ENCODE results near the gene CLPTM1L. TPM values are rescaled to one million over a fixed set of nuclear protein-coding genes. Genes with fewer than 3 reads are reported as not detected.

CLPTM1L gene
- polyA plus RNA-seq, 1 experiment, result 85.5 TPM

DNA sequence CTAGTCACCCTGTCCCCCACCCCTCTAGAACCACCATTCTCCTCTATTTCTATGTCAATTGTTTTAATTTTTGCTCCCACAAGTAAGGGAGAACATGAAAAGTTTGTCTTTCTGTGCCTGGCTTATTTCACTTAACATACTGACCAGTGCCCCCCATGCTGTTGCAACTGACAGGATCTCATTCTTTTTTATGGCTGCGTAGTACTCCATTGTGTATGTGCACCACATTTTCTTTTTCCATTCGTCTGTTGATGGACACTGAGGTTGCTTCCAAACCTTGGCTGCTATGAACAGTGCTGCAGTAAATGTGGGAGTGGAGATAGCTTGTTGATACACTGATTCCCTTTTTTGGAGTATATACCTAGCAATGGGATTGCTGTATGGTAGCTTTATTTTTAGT is 42.6 kb downstream of the CLPTM1L start:
- CTCF ChIA-PET, result no interaction called here

GRCh38 chr5:1300581-1301083 is 44.3 kb downstream of the CLPTM1L start:
- TF ChIP-seq, protein P1, sequence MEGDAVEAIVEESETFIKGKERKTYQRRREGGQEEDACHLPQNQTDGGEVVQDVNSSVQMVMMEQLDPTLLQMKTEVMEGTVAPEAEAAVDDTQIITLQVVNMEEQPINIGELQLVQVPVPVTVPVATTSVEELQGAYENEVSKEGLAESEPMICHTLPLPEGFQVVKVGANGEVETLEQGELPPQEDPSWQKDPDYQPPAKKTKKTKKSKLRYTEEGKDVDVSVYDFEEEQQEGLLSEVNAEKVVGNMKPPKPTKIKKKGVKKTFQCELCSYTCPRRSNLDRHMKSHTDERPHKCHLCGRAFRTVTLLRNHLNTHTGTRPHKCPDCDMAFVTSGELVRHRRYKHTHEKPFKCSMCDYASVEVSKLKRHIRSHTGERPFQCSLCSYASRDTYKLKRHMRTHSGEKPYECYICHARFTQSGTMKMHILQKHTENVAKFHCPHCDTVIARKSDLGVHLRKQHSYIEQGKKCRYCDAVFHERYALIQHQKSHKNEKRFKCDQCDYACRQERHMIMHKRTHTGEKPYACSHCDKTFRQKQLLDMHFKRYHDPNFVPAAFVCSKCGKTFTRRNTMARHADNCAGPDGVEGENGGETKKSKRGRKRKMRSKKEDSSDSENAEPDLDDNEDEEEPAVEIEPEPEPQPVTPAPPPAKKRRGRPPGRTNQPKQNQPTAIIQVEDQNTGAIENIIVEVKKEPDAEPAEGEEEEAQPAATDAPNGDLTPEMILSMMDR (IDR thresholded peaks at IDR 0.05; ENCODE audit: low read depth, low read length), result no peak

More for the DNA sequence above, 42.6 kb downstream of the CLPTM1L start:
- no peak overlapping the region for H3K27ac ChIP-seq (ENCODE audit: low read depth, low read length)
- peaks cover 9% of the 10 kb centered on the region for H3K27me3 ChIP-seq (ENCODE audit: control insufficient read depth, insufficient read depth, low read length)
- H3K4me3 ChIP-seq (ENCODE audit: low read depth, low read length), result no peak overlapping the region
- no peaks in the 10 kb centered on the region; the same call in 1 of the 2 replicates for H3K9me3 ChIP-seq (ENCODE audit: control insufficient read depth, insufficient read depth, low read length)
- no peak for DNase-seq (ENCODE audit: low read depth, low spot score)
- TF ChIP-seq, protein P1 (IDR thresholded peaks at IDR 0.05; ENCODE audit: low read depth, low read length), result no peak
- POLR2A ChIA-PET, result no interaction called here

GRCh38 chr5:1299961-1300360 is 44.9 kb downstream of the CLPTM1L start:
- CTCF ChIA-PET, result no interaction called here
- no peaks in the 10 kb centered on the region; the same call in 1 of the 2 replicates for H3K9me3 ChIP-seq (ENCODE audit: control insufficient read depth, insufficient read depth, low read length)
- no peak overlapping the region for H3K4me3 ChIP-seq (ENCODE audit: low read depth, low read length)
- TF ChIP-seq, protein P1 (IDR thresholded peaks at IDR 0.05; ENCODE audit: low read depth, low read length), result no peak
- peaks cover 23% of the 10 kb centered on the region for H3K27me3 ChIP-seq (ENCODE audit: control insufficient read depth, insufficient read depth, low read length)
- H3K27ac ChIP-seq (ENCODE audit: low read depth, low read length), result no peak overlapping the region
- POLR2A ChIA-PET, result no interaction called here
- DNase-seq (ENCODE audit: low read depth, low spot score), result no peak

More at GRCh38 chr5:1300581-1301083, 44.3 kb downstream of the CLPTM1L start:
- no peak for DNase-seq (ENCODE audit: low read depth, low spot score)
- Histone ChIP-seq H3K27ac (ENCODE audit: low read depth, low read length) (no peak overlapping the region), H3K9me3 (ENCODE audit: control insufficient read depth, insufficient read depth, low read length) (no peaks in the 10 kb centered on the region; the same call in 1 of the 2 replicates), H3K27me3 (ENCODE audit: control insufficient read depth, insufficient read depth, low read length) (peaks cover 19% of the 10 kb centered on the region), H3K4me3 (ENCODE audit: low read depth, low read length) (no peak overlapping the region)
- ChIA-PET CTCF (no interaction called here), POLR2A (no interaction called here)

- Histone ChIP-seq H3K4me3 (ENCODE audit: low read depth, low read length) (no peak overlapping the region), H3K9me3 (ENCODE audit: control insufficient read depth, insufficient read depth, low read length) (no peaks in the 10 kb centered on the region; the same call in 1 of the 2 replicates), H3K27me3 (ENCODE audit: control insufficient read depth, insufficient read depth, low read length) (peaks cover 23% of the 10 kb centered on the region), H3K27ac (ENCODE audit: low read depth, low read length) (no peak overlapping the region)
- ChIA-PET POLR2A (no interaction called here), CTCF (no interaction called here)
- TF ChIP-seq, protein P1 (IDR thresholded peaks at IDR 0.05; ENCODE audit: low read depth, low read length), result no peak
- DNase-seq (ENCODE audit: low read depth, low spot score), result no peak
Measured at GRCh38 chr5:1299511-1299850, 45.4 kb downstream of the CLPTM1L start.

DNA sequence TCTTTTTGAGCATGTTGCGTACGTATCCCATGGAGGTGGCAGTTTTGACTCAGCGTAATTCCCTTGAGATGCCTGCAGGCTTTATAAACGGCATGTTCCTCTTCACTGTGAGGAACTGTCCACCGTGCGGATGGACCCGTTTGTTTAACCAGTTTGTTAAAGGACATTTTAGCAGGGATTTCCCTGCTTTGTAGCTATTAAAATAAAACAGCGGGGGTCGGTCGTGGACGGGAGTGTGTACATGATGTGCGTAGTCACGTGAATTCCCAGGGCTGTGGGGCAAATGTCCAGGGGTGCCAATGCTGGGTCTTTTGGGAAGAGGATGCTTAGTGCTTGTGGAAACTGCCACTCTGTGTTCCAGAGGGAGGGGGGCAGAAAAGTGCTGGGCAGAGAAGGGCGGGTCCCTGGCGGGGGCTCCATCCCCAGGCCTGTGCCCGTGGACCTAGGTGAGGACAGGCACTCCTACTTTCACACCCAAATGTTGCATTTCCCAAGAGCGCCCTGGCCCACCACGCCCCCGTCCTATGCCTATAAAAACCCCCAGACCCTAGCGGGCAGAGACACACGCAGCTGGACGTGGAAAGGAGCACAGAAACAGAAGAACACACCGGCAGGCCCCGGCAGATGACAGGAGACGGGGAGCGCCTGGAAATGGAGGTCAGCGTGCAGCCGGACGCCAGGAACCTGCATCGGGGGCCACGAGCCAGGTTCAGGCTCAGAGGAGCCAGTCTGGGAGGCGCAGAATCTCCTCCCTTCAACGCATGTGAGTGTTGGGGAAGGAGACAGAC is 46.0 kb downstream of the CLPTM1L start:
- Histone ChIP-seq H3K27me3 (ENCODE audit: control insufficient read depth, insufficient read depth, low read length) (peaks cover 21% of the 10 kb centered on the region), H3K27ac (ENCODE audit: low read depth, low read length) (no peak overlapping the region), H3K9me3 (ENCODE audit: control insufficient read depth, insufficient read depth, low read length) (no peaks in the 10 kb centered on the region; the same call in 1 of the 2 replicates), H3K4me3 (ENCODE audit: low read depth, low read length) (no peak overlapping the region)
- ChIA-PET POLR2A (no interaction called here), CTCF (no interaction called here)
- DNase-seq (ENCODE audit: low read depth, low spot score), result no peak
- TF ChIP-seq, protein P1 (IDR thresholded peaks at IDR 0.05; ENCODE audit: low read depth, low read length), result no peak

Data from AG04450 (cell line).